Stimulated activated CD8-positive, alpha-beta memory T cell treated with anti-CD3 and anti-CD28 coated beads, Interleukin-7, amount 100 ng/mL, for 48 hours (primary cell): ENCODE measurements around the gene HOXB4.

Experiments used
- DNase-seq, 2 donors: peaks; one replicate each; pipeline ENCODE4 v3.0.0-alpha.2; 2020; ENCODE audit warnings: low read depth in 1 of 2; ENCODE audit errors: extremely low read depth in 1 of 2

Gene HOXB4

GRCh38 chr17:48615047-48615962, 37.2 kb upstream of the HOXB4 start, which contains the start of gene HOXB8:
Gene HOXB8 (minus strand): TSS chr17:48615292. CDS start chr17:48614704, 588 bp downstream.
- DNase-seq, result no peak

- no peak for DNase-seq
Observed at GRCh38 chr17:48613862-48614694, 35.9 kb upstream of the HOXB4 start.

- DNase-seq, result no peak
Observed at GRCh38 chr17:48612854-48613691, 34.9 kb upstream of the HOXB4 start.

- DNase-seq, result no peak
Observed at GRCh38 chr17:48612456-48612853, 34.3 kb upstream of the HOXB4 start.

GRCh38 chr17:48611681-48612455, 33.7 kb upstream of the HOXB4 start:
- DNase-seq, result no peak

GRCh38 chr17:48611213-48611612, 33.1 kb upstream of the HOXB4 start:
- DNase-seq, result no peak

GRCh38 chr17:48610282-48611211, 32.4 kb upstream of the HOXB4 start, which contains the start of gene HOXB7:
Gene HOXB7 (minus strand): TSS chr17:48611017. CDS start chr17:48610918, 99 bp downstream.
- no peak for DNase-seq

- no peak for DNase-seq
Observed at GRCh38 chr17:48609759-48610281, 31.7 kb upstream of the HOXB4 start.

GRCh38 chr17:48609033-48609432, 30.9 kb upstream of the HOXB4 start:
- no peak for DNase-seq

GRCh38 chr17:48608494-48608834, 30.3 kb upstream of the HOXB4 start:
- no peak for DNase-seq

- DNase-seq, result no peak
Observed at GRCh38 chr17:48606892-48607614, 28.9 kb upstream of the HOXB4 start.

GRCh38 chr17:48605991-48606891, 28.1 kb upstream of the HOXB4 start:
- no peak for DNase-seq

GRCh38 chr17:48605409-48605919, 27.3 kb upstream of the HOXB4 start:
- no peak for DNase-seq

GRCh38 chr17:48604770-48605329, 26.7 kb upstream of the HOXB4 start, which contains the start of gene HOXB6:
Gene HOXB6 (minus strand): TSS chr17:48604986. CDS start chr17:48598150, 6,836 bp downstream.
- DNase-seq, result no peak

- DNase-seq, result no peak
Observed at GRCh38 chr17:48603959-48604769, 26.0 kb upstream of the HOXB4 start.
